GM18508 (cell line): ENCODE data around the gene TBCK.

ENCODE experiments used
- ATAC-seq: cut with Tn5 transposase; IDR thresholded peaks from one replicate; pipeline ENCODE4 v1.9.1; 2021; ENCODE audit warnings: moderate number of reproducible peaks; ENCODE audit not compliant: insufficient read depth, unreplicated experiment

The TBCK gene

GRCh38 chr4:106315968-106316772 is at the start of gene TBCK, which contains the start of gene AIMP1:
TBCK (minus strand) TSS chr4:106316209; CDS start chr4:106308960, 7,249 bp downstream.
AIMP1 (plus strand) TSS chr4:106316550; CDS start chr4:106325010, 8,460 bp downstream.
- ATAC-seq, result peak; percentile 73

GRCh38 chr4:106365613-106366012 is 49.6 kb upstream of the TBCK start:
- no peak for ATAC-seq

DNA sequence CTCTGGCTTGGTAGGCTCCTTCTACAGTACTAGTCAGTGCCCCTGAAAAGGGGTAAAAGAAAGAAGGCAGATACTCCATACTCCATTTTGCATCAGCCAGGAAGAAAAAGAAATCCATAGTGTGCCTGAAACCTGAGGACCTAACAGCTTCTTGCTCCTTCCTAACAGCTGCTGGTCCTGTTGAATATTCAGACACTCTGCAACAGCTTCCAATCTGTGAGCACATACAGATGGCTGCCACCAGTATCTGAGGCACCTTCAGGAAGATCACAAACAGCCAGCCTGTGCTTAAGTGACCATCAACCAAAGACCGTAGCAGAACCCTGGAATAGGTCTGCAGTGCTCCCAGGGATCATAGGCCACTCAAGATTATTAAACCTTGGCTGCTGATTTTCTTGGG is 48.3 kb upstream of the TBCK start:
- ATAC-seq, result no peak

GRCh38 chr4:106362086-106362825 is 46.2 kb upstream of the TBCK start:
- ATAC-seq, result no peak

- ATAC-seq, result no peak
Measured at GRCh38 chr4:106358899-106359298, 42.9 kb upstream of the TBCK start.

DNA sequence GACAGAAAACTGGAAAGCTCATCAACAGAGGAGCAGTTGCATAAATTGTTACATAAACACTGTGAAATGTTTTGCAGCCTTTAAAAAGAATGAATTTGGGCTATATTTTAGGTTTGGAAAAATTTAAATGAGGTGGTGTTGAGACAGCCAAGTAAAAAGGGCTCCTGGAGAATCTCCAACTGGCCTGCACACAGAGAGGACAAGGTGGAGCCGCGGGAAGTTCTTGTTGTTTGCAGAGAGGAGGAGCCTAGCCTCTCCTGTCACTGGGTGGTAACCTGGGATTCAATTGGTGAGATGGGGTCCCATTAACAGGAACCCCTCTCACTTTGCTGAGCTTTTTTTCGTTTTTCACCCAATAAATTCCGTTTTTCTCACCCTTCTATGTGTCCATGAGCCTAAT is 39.2 kb upstream of the TBCK start:
- no peak for ATAC-seq

DNA sequence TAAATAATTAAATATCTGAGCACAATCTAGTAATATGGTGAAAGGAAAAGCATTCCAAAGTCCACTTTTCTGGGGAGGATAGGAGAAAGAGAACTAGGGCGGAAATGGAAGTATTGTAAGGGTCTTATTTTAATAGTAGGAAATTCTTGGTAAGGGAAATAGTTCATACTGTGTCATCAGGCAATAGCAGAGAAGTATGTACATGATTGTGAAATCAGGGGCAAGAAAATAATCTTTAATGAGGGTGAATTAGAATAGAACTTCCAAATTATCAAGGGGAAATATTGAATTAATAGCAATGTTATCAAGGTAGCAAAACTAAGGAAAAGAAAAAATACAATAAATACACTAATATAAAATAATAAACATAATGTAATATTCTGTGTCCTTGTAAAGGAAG is 37.8 kb upstream of the TBCK start:
- no peak for ATAC-seq

DNA sequence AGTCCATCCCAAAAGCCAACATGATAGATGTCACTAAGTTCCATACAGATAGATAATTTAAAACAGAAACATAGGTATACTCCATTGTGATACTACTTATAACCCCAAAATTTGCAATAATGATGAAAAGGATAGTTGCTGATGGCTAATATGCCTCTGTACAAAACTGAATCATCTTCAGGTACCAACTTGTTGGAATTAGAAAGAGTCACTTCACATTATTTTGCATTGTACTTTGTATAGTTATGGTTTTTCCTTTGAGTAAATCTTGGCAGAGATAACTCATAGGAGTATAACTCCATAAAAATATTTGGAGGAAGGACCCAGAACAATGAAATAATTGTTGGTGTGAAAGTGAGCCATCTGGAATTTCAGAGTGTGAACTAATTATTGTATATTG is 35.0 kb upstream of the TBCK start:
- ATAC-seq, result no peak

- ATAC-seq, result no peak
Measured at GRCh38 chr4:106347167-106347566, 31.2 kb upstream of the TBCK start.

- ATAC-seq, result no peak
Measured at GRCh38 chr4:106344647-106344970, 28.6 kb upstream of the TBCK start.

GRCh38 chr4:106343865-106344646 is 28.0 kb upstream of the TBCK start:
- no peak for ATAC-seq

DNA sequence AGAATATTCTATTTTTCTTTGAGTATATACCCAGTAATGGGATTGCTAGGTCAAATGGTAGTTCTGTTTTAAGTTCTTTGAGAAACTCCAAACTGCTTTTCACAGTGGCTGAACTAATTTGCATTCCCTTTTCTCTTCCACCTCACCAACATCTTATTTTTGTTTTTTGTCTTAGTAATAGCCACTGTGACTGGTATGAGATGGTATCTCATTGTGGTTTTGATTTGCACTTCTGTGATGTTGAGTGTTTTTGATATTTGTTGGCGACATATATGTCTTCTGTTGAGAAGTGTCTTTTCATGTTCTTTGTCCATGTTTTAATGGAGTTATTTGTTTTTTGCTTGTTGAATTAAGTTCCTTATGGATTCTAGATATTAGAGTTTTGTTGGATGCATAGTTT is 24.8 kb upstream of the TBCK start:
- no peak for ATAC-seq

DNA sequence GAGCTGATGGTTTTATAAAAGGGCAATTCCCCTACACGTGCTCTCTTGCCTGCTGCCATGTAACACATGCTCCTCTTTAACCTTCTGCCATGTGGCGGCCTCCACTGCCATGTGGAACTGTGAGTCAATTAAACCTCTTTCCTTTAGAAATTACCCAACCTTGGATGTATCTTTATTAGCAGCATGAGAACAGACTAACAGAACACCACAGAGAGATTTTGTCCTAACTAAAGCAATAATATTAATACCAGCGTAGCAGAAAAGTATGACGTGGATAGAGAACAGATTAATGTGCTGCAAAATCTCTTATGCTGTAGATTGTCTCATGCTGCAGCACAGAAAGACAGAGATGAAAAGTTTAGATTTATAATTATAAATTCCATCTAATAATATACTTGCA is 23.4 kb upstream of the TBCK start:
- ATAC-seq, result no peak

- ATAC-seq, result no peak
Measured at GRCh38 chr4:106338671-106339070, 22.7 kb upstream of the TBCK start.

- ATAC-seq, result no peak
Measured at GRCh38 chr4:106337916-106338315, 21.9 kb upstream of the TBCK start.

DNA sequence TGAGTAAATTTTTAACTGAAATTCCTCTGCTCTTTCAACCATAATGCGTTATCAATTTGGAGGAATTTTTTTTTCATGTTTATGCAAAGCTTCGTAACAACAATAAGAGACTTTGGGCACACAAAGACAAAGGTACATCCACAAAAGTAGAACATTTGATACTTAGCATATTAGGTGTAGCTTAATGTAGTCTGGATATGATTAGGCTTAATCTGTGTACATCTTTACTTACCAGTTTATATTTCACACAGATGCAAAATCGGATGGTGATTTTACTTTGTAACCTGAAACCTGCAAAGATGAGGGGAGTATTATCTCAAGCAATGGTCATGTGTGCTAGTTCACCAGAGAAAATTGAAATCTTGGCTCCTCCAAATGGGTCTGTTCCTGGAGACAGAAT is 20.6 kb upstream of the TBCK start:
- ATAC-seq, result no peak

GRCh38 chr4:106334741-106335470 is 18.9 kb upstream of the TBCK start:
- no peak for ATAC-seq

GRCh38 chr4:106333186-106333585 is 17.2 kb upstream of the TBCK start:
- no peak for ATAC-seq

GRCh38 chr4:106329041-106329618 is 13.1 kb upstream of the TBCK start:
- ATAC-seq, result peak; percentile 62

DNA sequence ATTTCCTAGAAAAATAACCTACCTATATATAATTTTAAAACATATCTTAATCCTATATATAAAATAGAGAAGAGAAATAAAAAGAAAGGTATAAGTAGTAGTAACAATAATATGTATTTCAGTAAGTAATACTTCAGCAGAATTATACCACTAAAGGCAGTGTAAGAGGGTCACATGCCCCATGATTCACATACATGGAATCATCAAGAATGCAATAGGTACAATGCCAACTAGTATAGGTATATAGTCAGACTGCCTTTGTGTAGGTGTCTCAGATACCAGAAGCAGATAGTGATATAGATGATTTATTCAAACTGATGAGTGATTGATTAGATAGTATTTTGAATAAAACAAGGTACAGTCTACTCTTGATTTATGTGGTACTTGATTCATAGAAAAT is 9.8 kb upstream of the TBCK start:
- no peak for ATAC-seq
